LHCN-M2 (cell line): ENCODE measurements around the gene FOXD1. TPM values are rescaled to one million over a fixed set of nuclear protein-coding genes. Genes with fewer than 3 reads are reported as not detected.
"Not testable (repeated sequence)": the region's sequence is repeated elsewhere in the genome, so short reads cannot be mapped to it uniquely, and the experiment has no call there.

Experiments used
- DNase-seq: peaks from one replicate; pipeline ENCODE4 v3.0.0-alpha.2; 2012; ENCODE audit warnings: low read depth
- total RNA-seq: library from RNA; depleted of rRNA; stranded (reverse); fragments of >200 nt; gene quantifications from 2 replicates; pipeline ENCODE4 v1.2.3, GENCODE V29; 2014; rRNA removed

Gene FOXD1
- total RNA-seq, 1 experiment from 2014 or later, result 24.8 TPM

GRCh38 chr5:73417303-73418034, 31.1 kb downstream of the FOXD1 start:
- no peak for DNase-seq

- no peak for DNase-seq
Measured at GRCh38 chr5:73415617-73416016, 33.0 kb downstream of the FOXD1 start.

- DNase-seq, result no peak
Measured at GRCh38 chr5:73415171-73415570, 33.4 kb downstream of the FOXD1 start.

- DNase-seq, result peak; percentile 50
Measured at GRCh38 chr5:73412597-73412988, 36.0 kb downstream of the FOXD1 start.

- no peak for DNase-seq
Measured at GRCh38 chr5:73411936-73412596, 36.5 kb downstream of the FOXD1 start.

GRCh38 chr5:73409927-73410326, 38.6 kb downstream of the FOXD1 start:
- DNase-seq, result not testable (repeated sequence)

GRCh38 chr5:73405691-73406090, 42.9 kb downstream of the FOXD1 start:
- DNase-seq, result no peak

GRCh38 chr5:73399775-73400174, 48.8 kb downstream of the FOXD1 start:
- DNase-seq, result no peak

Other genes with a start within 250 kb of the FOXD1 start
- gene BTF3, start 49.7 kb upstream of the FOXD1 start, total RNA-seq, result 405 and 446 TPM in 2 replicates
- gene ANKRA2, start 116.9 kb upstream of the FOXD1 start, total RNA-seq, result 15.5 and 16.4 TPM in 2 replicates
- gene UTP15, start 117.0 kb upstream of the FOXD1 start, total RNA-seq, result 28.3 and 31.6 TPM in 2 replicates
- gene ARHGEF28, start 177.4 kb upstream of the FOXD1 start, total RNA-seq, result 85.6 and 90.0 TPM in 2 replicates